ENCODE measurements around the gene PALS1.

DNA sequence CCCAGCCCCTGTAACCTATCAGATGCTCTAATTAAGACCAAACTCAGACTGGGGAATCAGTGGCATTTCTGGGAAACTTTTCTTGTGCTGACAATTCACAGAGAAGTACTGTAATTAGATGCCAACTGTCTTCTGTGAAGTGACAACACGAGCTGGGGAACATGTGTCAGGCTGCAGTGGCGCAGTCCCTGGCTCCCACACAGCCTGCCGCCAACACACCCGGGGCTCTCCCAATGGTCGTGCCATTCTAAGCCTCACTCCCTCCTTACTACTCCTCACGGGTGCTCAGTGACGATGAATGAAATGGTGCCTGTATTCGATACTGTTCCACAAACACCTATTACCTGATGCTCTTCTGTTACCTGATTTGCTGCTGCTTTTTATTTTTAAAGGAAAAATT is 33.4 kb upstream of the PALS1 start:
- TF ChIP-seq, protein P1, sequence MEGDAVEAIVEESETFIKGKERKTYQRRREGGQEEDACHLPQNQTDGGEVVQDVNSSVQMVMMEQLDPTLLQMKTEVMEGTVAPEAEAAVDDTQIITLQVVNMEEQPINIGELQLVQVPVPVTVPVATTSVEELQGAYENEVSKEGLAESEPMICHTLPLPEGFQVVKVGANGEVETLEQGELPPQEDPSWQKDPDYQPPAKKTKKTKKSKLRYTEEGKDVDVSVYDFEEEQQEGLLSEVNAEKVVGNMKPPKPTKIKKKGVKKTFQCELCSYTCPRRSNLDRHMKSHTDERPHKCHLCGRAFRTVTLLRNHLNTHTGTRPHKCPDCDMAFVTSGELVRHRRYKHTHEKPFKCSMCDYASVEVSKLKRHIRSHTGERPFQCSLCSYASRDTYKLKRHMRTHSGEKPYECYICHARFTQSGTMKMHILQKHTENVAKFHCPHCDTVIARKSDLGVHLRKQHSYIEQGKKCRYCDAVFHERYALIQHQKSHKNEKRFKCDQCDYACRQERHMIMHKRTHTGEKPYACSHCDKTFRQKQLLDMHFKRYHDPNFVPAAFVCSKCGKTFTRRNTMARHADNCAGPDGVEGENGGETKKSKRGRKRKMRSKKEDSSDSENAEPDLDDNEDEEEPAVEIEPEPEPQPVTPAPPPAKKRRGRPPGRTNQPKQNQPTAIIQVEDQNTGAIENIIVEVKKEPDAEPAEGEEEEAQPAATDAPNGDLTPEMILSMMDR (IDR thresholded peaks at IDR 0.05) = no peak
- TF ChIP-seq ZFX (IDR thresholded peaks at IDR 0.05; ENCODE audit: borderline replicate concordance) = no peak
